NCI-H1436 treated with DMSO at 0.1 percent for 48 hours (cell line): ENCODE data around the gene SIPA1.

Experiments
- DNase-seq: peaks from one replicate; lab custom pipeline; 2025; lab: John Stamatoyannopoulos, UW

Gene SIPA1

DNA sequence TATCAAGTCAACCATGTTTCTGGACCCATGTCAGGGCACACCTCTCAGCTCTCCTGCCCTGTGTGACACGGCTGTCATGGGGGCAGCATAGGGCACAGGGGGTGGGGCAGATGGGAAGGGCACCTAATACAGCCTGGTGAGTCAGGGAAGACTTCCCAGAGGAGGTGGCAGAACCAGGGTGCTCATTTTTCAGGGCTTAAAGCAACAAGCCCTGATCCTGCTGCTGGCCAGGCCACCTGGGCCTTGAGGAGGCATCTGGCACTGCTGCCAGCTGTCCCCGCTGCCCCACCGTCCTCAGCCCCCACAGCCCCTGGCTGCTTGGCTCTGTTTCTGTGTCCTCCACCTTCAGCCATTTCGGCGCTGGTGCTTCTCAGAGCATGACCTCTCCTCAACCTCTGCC is 28.2 kb upstream of the SIPA1 start:
- DNase-seq, result no peak

DNA sequence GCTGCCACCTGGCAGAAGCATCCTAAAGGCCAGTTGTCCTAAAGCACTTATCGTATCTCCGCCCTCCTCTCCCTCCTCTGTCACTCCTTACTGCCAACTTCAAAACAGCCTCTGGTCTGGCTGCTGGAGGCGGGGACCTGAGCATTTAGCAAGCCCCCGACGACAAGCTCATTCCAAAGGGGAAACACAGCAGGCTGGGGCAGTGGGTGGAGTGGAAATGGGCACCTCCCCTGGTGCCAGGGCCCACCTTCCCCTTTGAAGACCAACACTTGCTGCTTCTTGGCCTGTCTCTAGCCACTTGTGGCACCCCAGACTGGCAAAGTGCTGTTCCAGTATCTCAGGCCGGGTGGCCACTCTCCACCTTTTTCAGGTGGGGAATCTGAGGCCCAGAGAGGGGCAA is 27.5 kb upstream of the SIPA1 start:
- no peak for DNase-seq

DNA sequence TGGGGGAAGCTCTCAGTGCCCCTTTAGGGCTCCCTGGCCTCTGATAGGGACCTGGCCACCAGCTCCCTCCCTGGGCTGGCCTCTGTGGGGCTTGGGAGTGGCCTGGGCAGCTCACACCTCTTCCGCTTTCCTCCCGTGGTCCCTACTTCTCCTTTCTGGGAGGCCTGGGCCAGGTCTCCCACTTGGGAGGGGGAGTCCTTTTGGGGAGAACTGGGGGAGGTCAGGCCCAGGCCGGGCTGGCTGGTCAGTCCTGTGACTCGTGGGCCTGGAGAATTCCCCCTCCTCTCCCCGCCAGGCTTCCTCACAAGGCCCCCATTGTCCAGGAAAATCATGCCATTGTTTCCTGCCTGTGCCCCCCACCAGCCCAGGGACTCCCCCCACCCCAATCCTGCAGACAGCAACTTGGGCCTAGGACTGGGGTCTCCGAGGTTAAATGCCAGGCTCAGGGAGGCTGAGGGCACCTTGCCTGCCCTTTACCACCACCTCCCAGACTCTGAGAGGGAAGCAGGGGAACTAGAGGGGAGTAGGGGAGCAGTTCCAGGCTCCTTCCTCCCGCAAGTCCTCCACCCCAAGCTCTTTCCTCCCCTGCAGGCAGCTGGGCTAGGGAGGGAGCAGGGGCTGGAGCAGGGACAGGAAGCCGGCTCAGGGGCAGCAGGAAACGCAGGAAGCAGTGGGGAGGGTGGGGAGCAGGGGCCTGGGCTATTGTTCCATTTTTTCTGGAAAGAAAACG is 26.7 kb upstream of the SIPA1 start:
- DNase-seq, result no peak

DNA sequence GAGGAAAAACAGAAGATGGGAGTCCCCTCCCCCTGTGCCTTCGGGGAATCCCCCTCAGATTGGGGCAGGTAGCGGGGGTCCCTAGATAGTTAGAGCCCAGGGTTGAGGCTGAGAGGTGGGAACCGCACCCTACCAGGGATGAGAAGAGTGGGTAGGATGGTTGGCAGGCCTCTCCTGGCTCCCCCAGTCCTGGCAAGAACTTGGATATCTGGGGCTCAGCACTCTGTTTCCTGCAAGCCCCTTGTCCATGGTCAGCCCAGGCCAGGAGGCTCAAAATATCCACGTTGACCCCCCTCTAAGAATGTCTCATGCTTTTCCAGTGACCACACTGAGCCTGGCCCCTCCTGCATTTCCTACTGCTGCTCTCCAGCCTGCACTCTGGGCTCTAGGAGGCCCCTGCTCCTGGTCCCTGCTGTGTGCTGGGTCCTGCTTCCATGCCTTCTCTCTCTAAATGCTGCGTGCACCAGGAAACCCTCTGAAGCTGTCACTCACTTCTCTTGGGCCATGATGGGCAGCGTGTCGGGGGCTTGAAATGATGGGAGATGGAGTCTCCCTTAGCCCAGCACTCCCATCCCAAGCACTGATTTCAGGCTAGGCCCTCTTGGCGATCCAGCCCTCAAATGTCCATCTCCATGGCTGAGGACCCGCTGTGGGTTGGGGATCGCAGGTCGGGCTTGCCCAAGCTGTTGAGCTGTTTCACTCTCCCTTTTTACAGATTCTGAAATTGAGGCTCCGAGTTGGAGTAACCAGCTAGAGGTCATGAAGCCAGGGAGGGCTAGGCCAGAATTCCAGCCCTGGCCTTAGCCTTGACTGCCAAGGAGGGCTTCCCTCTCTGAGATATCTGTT is 25.9 kb upstream of the SIPA1 start:
- no peak for DNase-seq

DNA sequence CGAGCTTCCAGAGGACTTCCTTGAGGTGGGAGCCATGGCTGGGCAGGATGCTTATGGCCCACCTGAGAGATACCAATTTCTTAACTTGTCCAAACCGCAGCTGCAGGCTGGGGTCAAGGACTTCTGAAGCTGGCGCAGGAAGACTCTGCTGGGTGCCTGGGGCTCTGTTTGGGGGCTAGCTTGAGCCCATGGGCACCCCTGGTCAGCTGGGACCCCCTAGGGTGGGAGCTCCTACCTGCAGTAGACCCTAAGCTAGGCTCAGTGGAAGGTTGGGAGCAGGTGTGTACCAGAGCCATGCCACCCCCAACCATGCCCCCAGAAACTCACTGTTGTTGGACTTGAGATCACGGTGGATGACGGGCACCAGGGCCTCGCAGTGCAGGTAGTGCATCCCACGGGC is 25.2 kb upstream of the SIPA1 start:
- DNase-seq, result no peak

DNA sequence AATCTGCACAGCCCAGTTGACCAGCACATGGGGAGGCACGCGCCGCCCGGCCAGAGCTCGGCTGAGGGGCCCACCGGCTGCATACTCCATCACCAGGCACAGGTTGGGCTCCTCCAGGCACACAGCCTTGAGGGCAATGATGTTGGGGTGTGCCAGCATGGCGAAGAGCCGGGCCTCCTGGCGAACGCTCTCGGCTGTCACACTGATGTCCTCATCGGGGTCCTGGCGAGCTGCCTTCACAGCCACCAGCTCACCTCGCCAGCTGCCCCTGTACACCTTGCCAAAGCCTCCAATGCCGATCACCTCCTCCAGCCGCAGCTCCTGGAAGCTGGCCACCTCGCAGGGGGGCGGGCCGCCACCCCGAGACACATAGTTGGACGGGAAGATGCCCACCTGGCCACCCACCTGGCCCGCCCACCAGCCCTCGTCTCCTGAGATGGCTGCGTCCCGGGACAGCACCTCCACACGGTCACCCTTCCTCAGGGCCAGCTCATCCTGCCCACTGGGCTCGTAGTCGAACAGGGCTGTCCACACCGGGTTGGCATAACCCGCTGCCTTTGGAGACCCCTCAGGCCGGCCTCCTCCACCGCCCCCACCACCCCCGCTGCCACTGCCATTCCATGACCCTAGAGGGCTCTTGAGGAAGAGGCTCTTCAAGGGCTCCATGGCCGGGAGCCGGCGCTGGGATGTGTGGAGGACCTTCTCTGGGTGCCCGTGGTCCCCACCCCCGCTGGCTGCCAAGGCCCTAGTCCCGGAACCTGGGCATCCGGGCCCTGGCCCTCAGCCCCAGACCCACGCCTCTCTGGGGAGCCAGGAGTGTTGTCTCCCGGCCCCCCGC is 24.6 kb upstream of the SIPA1 start:
- DNase-seq, result no peak

DNA sequence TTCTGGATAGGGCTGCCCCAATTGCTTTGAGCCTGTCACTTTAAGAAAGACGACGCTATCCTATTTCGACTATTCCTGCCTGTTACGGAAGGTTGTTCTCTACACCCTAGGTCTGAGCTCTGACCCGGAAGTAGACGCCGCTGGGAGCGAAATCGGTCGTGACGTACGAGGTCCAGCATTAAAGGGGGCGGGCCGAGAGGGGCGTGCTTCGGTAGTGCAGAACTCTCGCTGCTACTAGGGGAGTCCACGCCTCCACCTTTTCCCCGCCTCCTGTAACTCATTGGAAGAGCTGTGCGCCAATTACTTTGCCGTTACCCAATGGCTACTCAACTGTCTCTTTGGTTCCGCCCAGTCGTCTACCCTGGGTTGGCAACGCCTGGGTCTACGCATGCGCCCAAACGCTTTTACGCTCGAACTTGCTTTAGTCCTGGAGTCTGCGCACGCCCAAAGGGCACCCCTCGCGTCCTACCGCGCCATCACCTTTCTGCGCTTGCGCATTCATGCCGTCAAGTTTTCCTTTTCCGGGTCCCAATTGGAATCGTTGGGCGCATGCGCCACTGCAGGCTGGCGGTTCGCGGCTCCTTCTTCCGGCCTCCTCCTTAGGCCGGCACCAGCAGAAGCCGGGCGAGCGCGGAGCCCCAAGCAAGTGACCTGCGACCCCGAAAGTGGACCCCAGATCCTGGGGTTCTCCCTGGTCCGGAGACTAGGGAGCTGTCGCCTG is 22.5 kb upstream of the SIPA1 start, which contains the start of gene PCNX3:
PCNX3 (plus strand) TSS at position 548 of the 721 bp plus-strand sequence. CDS start 536 bp downstream, outside the sequence.
- peak; percentile 99 for DNase-seq

DNA sequence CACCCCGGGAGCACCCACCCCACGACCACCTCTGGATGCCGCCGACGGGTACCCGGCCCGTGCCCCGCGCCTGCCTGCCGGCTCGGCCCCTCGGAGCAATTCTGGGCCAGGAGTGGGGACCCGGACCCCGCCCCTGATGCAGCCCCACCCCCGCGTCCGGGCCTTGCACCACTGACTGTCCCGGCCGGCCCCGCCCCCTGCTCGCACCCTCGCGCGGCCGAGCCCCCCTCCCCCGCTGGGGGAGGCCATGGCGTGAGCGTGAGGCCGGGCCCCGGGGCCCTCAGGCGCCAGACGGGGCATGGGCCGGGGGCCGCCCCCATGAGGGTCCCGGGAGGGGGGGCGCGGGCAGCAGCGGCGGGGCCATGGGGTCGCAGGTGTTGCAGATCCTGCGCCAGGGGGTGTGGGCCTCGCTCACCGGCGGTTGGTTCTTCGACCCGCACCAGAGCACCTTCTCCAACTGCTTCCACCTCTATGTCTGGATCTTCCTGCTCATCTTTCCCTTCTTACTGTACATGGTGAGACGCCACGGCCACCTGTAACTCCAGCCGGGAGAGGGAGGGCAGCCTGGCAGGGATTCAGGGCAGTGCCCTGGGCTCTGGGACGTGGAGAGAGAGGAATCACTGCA is 21.8 kb upstream of the SIPA1 start:
- no peak for DNase-seq

DNA sequence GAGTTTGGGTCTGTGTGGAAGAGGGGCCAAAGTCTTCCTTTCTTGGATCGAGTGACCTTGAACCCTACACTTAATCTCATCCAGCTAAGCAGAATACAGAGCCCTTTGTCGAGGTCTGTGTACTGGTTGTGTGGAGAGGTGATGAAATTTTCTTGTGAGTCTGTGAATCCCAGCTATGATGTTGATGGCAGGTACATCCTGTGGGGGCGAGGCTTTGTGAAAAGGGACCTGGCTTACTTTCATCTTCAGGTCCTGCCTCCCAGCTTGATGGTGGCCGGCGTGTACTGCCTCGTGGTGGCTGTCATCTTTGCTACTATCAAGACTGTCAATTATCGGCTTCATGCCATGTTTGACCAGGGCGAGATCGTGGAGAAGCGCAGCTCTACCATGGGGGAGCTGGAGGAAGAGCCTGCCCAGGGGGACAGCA is 21.3 kb upstream of the SIPA1 start:
- DNase-seq, result no peak

DNA sequence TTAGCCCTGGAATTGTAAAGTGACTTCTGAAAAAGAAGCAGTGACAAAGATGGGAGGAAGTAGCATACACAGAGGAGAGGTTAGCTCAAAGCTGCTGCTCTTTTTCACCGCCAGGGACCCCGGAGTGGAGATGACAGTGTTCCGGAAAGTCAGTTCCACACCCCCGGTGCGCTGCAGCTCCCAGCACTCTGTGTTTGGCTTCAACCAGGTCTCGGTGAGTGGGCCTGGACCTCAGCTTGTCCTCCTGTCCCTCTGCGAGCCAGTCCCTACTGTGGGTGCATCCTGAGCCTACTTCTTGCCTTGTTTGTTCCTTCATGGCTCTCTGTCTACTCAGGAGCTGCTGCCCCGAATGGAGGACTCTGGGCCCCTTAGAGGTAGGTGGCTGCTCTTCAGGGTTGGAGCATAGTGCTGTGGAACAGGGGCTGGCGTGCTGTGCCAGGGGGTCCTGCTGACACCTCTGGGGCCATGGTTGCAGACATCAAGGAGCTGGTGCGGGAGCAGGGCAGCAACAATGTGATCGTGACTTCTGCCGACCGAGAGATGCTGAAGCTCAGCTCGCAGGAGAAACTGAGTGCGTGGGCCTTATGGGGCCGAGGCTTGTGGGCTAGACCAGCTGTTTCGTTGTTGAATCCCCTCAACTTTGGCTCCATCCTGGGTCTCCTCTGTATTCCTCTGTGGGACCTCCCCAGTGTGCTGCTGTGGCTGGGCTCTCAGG is 20.6 kb upstream of the SIPA1 start:
- no peak for DNase-seq

DNA sequence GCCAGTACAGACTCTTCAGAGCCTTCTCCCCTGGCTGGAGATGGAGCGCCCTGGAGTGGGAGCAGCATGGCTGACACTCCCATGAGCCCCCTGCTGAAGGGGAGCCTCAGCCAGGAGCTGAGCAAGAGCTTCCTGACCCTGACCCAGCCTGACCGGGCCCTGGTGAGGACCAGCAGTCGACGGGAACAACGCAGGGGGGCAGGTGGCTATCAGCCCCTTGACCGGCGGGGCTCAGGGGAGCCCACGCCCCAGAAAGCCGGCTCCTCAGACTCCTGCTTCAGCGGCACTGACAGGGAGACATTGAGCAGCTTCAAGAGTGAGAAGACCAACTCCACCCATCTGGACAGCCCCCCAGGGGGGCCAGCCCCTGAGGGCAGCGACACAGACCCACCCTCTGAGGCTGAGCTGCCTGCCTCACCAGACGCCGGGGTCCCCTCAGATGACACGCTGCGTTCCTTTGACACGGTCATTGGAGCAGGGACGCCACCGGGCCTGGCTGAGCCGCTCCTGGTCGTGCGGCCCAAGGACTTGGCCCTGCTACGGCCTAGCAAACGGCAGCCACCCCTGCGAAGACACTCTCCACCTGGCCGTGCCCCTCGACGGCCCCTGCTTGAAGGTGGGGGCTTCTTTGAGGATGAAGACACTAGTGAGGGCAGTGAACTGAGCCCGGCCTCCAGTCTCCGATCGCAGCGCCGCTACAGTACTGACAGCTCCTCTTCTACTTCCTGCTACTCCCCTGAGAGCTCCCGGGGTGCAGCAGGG is 19.7 kb upstream of the SIPA1 start:
- DNase-seq, result no peak

DNA sequence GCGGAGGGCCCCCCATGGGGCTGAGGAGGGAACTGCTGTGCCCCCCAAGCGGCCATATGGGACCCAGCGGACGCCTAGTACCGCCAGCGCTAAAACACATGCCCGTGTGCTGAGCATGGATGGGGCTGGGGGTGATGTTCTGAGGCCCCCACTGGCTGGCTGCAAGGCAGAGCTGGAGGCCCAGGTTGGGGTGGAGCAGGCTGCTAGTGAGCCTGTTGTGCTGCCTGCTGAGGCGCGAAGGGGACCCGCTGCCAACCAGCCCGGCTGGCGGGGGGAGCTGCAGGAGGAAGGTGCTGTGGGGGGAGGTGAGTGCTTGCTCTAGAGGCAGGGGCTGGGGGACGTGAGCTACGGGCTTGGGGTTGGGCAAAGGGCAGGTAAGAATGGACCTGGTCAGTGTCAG is 19.1 kb upstream of the SIPA1 start:
- no peak for DNase-seq

DNA sequence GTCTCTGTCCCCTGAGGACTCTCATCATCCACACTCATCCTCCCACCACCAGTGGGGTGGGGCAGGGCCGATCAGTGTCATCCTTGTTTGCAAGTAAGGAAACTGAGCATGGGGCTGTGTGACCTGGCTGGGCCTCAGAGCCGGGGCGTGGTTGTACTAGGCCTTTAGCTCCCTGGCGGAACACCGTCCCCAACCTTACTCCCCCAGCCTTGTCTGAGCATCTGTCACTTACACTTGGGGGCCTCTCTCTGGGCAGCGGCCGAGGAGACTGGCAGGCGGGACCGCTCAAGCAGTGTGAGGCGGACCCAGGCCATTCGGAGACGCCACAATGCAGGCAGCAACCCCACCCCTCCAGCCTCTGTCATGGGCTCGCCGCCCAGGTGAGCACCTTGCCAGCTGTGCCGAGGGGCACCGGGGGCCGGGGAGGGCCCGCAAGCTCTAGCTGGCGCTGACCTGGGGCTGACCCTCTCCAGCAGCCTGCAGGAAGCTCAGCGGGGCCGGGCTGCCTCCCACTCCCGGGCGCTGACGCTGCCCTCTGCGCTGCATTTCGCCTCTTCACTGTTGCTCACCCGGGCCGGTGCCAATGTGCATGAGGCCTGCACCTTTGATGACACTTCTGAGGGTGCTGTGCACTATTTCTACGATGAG is 18.5 kb upstream of the SIPA1 start:
- DNase-seq, result no peak

DNA sequence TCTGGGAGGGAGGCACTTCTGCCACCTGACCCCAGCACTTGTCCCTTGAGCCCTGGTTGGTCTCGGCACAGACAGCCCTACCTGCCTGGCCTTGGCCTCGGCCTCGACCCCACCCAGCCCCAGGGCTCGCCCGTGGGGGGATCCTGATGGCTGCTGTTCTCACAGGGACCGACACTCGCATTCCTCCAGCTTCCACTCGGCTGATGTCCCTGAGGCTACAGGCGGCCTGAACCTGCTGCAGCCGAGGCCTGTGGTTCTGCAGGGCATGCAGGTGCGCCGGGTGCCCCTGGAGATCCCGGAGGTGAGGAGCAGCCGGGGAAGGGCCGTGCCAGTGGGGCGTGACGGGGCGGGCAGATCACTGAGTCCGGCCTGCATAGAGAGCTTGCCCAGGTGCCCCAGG is 17.2 kb upstream of the SIPA1 start:
- no peak for DNase-seq

DNA sequence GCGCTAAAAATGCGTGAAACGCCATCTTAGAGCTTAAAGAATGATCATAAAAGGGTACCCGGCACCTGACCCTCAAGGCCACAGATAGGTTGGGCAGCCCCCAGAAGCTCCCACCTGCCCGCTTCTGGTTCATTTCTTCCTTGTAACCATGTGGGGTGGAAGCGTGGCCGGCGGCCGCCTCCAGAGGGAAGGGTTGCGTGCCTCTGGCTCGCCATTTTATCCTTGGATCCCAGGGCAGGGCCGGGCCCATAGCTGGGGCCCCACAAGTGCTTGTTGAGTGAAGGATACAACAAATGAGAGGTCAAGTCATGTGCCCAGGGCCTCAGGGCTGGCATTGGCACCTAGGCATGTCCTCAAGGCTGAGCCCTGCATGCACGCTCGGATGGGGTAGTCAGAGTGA is 16.4 kb upstream of the SIPA1 start:
- no peak for DNase-seq

DNA sequence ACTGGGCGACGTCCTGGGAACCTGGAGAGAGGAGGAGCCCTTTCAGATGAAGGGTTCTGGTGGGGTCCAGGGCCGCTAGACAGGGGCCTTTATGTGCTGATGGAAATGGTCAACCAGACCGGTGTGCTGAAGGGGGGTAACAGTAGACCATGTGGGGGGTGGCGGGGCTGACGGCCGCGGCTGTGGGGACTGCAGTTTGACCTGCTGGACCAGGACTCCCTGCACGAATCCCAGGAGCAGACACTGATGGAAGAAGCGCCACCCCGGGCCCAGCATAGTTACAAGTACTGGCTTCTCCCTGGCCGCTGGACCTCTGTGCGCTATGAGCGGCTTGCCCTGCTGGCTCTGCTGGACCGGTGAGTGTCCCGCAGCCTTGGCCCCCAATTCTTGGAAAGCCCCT is 15.9 kb upstream of the SIPA1 start:
- no peak for DNase-seq

DNA sequence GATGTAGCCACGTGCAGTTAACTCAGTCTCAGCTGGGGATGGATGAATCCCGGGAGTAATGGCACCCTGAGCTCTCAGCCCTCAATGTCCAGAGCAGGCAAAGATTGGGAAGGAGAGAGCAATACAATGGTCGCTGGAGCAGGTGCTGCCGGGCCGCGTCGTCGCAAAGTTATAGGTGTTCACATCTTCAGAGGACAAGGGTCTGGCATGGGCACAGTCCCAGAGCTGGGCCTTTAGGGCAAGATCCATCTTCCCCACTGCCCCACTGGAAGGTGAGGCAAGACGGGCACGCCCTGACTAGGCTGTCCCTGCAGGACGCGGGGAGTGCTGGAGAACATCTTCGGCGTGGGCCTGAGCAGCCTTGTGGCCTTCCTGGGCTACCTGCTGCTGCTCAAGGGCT is 14.7 kb upstream of the SIPA1 start:
- DNase-seq, result no peak

DNA sequence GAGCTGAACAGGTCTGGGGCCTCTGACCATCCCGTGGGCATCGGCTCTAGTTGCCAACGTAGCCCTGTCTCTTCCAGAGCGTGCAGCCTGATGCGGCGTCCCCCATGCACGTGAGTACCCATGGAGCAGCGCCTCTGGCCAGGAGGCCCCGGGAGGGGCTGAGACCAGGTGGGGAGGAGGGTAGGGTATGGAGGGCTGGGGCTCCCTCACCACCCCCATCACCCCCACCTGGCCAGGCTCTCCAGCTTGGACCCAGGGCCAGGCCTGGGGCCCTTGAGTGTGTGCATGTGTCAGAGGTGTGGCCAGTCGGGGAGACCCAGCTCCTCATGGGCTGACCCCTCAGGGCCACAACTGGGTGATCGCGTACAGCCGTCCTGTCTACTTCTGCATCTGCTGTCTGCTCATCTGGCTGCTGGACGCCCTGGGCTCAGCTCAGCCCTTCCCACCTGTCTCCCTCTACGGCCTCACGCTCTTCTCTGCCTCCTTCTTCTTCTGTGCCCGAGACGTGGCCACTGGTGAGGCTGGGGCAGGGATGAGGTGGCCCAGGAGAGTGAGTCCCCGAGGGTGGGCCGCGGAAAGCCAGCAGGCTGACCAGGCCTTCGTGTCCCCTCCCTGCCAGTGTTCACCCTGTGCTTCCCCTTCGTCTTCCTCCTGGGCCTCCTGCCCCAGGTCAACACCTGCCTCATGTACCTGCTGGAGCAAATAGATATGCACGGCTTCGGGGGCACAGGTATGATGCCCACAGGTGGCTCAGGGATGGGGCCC is 13.9 kb upstream of the SIPA1 start:
- no peak for DNase-seq
